Measurements from ENCODE around the gene PCDH1.
"Not testable (repeated sequence)": the region's sequence is repeated elsewhere in the genome, so short reads cannot be mapped to it uniquely, and the experiment has no call there.

PCDH1 gene

GRCh38 chr5:141897425-141897824 is 19.2 kb upstream of the PCDH1 start:
- no peak for DNase-seq

DNA sequence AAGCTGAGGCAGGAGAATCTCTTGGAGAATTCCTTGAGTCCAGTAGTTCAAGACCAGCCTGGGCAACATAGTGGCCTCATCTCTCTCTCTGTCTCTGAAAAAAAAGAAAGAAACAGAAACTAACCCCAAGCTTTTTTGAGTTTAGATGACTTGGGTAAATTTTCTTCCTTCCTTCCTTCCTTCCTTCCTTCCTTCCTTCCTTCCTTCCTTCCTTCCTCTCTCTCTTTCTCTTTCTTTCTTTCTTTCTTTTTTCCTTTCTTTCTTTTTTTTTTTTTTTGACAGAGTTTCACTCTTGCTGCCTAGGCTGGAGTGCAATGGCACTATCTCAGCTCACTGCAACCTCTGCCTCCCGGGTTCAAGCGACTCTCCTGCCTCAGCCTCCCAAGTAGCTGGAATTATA is 12.2 kb upstream of the PCDH1 start:
- not testable (repeated sequence) for DNase-seq

DNA sequence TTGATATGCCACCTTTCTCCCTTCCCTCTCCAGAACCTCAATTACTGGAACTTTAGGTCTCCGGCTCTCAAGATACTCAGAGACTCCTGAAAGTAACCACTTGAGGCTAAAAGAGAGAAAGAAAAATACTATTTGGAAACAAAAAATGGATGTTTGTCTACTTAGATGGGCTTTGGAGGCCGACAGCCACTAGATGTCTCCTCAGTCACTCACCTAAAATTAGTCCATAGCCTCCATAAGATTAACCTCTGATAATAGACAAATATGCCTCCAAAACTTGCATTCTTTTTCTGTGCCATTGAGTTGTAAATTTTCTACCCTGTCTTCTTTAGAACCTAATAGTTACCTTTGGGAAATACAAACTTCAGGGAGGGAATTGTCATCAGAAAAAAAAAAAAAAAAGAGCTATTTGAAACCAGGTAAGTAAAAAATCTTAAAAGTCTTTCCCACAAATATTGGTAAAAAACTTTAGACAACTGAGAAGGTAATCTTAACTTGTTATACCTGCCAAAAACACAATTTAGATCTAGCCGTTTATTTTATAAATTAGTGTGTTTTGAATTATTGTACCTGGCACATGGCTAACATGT is 11.2 kb upstream of the PCDH1 start:
- no peak for DNase-seq

GRCh38 chr5:141883892-141884318 is 5.7 kb upstream of the PCDH1 start:
- no peak for DNase-seq

DNA sequence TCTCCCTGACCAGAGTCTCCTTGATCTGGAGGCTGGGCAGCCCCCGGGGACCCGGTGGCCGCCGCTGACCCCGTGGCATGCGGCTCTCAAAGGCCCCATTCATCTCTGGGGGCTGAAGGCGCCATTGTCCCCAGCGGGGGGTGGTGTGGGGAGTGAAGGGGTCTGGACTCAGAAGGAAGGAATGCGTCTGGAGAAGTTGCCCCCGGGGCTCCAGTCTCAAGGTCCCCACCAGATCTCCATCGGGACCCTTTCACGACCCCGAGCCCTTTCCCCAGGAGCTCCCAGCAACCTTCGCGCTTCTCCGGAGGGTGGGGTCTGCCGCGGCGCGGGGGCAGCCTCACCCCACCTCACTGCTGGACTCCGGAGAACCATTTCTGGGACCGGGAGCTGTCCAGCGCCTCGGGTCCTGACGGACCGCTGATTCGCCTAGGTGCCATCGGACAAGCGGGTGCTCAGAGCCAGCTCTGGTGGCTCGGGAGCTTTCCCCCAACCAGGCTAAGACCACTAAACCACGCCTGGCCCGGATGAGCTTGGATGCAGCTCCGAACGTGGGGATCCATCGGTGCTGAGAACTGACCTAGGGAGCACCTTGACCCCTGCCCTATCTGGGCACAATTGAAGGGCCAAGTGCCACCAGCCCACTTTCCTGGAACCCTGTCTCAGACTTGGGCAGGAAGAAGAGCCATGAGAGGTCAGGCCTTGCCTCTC is 5.1 kb upstream of the PCDH1 start:
- no peak for DNase-seq

- DNase-seq, result no peak
Observed at GRCh38 chr5:141882594-141883183, 4.5 kb upstream of the PCDH1 start.

DNA sequence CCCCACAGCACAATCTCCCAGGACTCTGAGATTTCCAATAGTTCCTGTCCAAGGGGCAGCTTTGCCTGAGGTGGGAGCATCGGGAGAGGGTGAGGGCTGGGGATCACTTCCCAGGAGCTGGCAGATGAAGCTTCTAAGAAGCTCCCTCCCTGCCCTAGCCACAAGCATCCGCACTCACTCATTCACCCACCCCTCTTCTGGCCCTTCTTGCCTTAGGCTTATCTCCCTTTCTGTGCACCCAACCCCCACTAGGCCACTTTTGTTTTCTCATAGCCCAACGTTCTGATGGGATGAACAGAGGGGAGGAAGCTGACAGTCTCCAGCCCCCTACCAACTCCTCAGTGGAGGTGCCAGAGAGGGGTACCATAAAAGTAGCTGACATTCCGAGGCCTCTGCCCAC is 3.7 kb upstream of the PCDH1 start:
- no peak for DNase-seq

- no peak for DNase-seq
Observed at GRCh38 chr5:141880961-141881801, 3.0 kb upstream of the PCDH1 start.

DNA sequence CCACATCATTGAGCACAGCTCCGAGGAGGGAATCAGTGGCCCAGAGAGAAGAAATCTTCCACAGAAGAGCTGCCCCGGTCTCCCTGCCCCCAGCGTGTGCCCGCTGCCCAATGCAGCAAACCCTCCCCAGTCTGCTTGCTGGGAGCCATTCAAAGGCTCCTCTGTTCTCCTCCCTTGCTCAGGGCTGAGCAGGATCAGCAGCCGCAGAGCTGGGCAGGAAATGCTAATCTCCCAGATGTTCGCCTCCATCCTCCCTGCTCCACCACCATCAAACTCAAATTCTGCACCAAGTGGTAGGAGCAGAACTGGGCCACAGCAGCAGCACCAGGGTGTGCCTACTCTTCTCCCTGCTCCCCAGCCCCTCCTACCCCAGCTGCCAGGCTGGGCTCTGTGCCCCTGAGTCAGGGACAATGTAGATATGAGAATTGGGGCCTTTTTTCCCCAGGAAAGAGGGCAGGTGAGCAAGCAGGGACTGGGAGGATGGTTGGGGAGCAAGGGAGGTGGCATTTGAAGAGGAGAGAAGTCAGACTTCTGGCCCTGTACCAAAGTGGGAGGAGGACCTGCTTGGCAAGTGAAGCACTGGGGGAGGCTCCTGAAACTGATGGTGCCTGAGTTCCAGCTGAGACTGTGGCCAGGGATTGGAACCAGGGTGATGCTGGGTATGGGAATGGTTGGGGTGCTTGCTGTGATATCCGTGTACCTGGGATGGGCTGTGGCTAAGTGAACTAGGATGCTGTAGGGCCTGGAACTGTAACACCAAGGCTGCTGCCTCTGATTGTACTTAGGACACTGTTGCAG is 1.9 kb upstream of the PCDH1 start:
- DNase-seq, result no peak

DNA sequence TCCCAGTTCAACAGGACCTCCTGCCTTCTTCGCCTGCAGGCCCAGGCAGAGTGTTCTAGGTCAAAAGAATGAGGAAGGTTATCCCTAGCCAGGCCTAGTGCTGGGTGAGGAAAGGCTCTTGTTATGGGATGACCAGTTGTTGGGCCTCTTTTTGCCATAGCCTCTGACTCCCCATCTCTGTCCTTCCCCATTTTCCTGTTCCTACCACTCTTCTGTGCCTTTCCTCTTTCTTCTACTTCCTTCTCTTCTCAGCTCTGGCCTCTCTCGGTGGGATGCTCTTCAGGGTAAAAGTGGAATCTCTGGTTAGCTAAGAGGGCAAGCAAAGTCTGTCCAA is 1.2 kb upstream of the PCDH1 start:
- DNase-seq, result no peak

GRCh38 chr5:141878711-141879425 is 658 bp upstream of the PCDH1 start:
- no peak for DNase-seq

- no peak for DNase-seq
Observed at GRCh38 chr5:141877356-141878185, 639 bp downstream of the PCDH1 start.

GRCh38 chr5:141876628-141877355 is 1.4 kb downstream of the PCDH1 start:
- no peak for DNase-seq

DNA sequence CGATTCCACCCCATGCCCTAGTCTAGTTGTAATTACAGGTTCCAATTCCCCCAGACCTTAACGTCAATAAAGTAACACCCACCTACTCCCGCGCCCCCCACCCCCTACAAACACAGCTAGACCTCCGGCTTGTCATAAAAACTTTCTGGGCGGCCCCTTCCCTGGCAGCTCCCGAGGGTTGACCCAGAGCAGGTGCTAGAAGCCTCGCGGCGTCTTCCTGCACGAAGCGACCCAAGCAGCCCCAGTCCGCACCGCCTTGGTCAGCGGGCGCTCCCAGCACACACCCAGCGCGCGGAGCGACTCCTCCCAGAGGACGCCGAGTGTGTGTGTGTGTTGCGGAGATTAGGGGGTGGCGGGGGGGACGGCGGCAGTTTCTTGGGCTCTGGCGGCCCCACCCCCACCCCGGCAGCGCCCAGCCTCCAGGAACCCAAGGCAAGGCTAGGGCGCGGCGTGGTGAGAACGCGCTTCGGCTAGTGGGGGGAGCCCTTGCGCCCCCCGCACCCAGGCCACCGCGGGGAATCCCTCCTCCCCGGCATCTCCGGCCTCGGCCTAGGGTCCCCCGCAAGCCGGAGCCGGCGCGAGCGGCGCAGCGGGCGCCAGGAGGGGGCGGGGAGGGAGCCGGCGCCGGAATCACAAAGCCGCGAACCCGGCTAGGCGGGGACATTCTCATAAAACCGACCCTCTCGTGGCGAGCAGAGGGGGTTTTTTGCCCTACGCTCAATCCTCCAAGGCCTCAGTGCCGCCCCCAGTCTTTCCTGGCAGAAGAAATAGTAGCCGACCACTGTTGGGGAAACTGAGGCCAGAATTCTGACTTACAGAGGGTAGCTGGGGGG is 2.2 kb downstream of the PCDH1 start:
- no peak for DNase-seq

DNA sequence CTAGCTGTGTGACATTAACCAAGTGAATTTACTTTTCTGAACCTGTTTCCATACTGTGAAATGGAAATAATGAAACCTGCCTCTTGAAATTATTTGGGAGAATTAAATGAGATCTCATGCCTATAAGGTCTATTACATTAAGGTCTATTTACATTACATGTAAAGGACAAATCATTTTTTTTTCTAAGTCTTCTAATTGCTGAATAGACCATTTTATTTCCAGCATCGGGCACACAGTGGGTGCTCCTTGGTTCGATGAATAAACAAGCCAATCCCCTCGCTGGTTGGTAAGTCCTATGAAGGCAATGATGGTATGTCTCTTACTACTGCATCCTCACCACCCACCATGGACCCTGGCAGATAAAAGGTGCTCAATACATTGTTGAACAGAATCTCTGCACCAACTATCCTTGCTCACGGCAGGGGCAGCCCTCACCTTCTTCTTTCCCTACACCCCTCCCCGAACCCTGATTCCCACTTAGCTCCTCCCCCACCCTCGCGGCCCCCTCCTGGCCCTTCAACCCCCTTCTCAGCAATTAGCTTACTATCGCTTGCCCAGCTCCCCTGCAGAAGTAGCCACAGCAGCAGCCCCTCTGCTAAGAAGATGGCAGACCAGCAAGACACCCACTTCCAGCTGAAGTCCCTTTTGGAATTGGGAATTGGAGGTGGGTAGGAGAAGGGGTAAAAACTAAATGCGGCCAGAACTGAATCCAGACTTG is 3.0 kb downstream of the PCDH1 start:
- no peak for DNase-seq

DNA sequence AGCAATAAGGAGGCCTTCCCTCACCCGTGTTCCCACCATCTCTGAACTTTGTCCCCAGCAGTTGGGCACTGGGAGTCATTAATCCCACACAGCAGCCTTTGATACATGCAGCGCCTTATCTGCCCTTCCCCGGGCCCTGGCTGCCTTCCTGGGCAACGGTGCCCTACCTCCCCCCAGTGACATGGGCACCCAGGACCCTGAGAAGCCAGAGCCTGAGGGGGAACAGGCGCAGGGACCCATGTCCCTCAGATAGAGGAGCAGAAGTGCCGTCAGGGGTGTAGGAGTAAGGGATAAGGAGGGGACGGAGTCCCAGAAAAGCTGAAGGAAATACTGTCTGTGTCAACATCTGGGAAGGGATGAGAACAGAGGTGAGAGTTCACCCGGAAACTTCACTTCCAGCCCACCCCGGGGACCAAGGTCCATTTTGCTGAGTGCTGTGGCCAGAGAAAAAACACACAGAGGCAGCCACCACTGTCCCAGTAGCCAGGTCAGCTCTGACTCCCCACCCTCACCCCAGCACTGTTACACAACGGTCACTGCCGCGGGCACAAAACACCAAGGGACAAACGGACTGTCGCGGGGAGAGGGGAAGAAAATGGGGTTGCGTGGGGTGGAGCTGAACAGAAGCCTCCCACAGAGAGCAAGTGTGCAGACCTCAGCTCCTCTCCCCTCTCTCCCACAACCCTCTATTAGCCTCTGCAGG is 3.8 kb downstream of the PCDH1 start:
- DNase-seq, result no peak

- DNase-seq, result no peak
Observed at GRCh38 chr5:141873933-141874261, 4.3 kb downstream of the PCDH1 start.
